Measurements from ENCODE around the gene SLC35F3. TPM values are rescaled to one million over a fixed set of nuclear protein-coding genes. Genes with fewer than 3 reads are reported as not detected.

SLC35F3 gene
- total RNA-seq, 1 donor, result not detected

DNA sequence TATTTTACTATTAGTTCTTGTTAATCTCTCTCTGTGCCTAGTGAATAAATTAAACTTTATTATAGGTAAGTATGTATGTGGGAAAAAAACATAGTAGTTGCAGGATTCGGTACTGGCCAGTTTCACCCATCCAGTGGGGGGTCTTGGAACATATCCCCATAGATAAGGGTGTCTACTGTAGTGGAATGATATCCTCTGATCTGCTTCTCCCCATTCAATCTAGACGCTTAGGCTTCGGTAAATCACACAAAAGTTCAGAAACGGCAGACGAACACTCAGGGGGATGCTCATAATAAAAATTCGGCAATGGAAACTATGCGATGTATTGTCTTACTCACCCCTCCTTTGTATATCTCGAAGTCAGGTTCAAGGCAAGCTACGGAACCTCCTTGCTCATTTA is 235.9 kb downstream of the SLC35F3 start:
- H4K20me1 ChIP-seq (ENCODE audit: insufficient read depth, low read length), result no peaks in the 10 kb centered on the region
- H3K4me2 ChIP-seq (ENCODE audit: insufficient read depth, low read length), result no peak overlapping the region
- no peaks in the 10 kb centered on the region for H3K27me3 ChIP-seq (ENCODE audit: insufficient read depth, low read length)
- H3K79me2 ChIP-seq (ENCODE audit: insufficient read depth, low read length), result no peaks in the 10 kb centered on the region
- H3K4me3 ChIP-seq (ENCODE audit: insufficient read depth, low read length), result no peak overlapping the region
- H3K36me3 ChIP-seq (ENCODE audit: insufficient read depth, low read length), result no peaks in the 10 kb centered on the region
- no peaks in the 10 kb centered on the region for H3K4me1 ChIP-seq (ENCODE audit: insufficient read depth, low read length)
- H3K9me3 ChIP-seq (ENCODE audit: low read depth, low read length), result no peaks in the 10 kb centered on the region
- H2AFZ ChIP-seq (ENCODE audit: low read length), result no peak overlapping the region
- DNase-seq (ENCODE audit: insufficient read length, low spot score, missing footprints), result no peak
- TF ChIP-seq, protein P1, sequence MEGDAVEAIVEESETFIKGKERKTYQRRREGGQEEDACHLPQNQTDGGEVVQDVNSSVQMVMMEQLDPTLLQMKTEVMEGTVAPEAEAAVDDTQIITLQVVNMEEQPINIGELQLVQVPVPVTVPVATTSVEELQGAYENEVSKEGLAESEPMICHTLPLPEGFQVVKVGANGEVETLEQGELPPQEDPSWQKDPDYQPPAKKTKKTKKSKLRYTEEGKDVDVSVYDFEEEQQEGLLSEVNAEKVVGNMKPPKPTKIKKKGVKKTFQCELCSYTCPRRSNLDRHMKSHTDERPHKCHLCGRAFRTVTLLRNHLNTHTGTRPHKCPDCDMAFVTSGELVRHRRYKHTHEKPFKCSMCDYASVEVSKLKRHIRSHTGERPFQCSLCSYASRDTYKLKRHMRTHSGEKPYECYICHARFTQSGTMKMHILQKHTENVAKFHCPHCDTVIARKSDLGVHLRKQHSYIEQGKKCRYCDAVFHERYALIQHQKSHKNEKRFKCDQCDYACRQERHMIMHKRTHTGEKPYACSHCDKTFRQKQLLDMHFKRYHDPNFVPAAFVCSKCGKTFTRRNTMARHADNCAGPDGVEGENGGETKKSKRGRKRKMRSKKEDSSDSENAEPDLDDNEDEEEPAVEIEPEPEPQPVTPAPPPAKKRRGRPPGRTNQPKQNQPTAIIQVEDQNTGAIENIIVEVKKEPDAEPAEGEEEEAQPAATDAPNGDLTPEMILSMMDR (IDR thresholded peaks at IDR 0.05; ENCODE audit: extremely low read depth, low read depth, low read length), result no peak
- H3K27ac ChIP-seq (ENCODE audit: low read depth, low read length), result no peak overlapping the region

DNA sequence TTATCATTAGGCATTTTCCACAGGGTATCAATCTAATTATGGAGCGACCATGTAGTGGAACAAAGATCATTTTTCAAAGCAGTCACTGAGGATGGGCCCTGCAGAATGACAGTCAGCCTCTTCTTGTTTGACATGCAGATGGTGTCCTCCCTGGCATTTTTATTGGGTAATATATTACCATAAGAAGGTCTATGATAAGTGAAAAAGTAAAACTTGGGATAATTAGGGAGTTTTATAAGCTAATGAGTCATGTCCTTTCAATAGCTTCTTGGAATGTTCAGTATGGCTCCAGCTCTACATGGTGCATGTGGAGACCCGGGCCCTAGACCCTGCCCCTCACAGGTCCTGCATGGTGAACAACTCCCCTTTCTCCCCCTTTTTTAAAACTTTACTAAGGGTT is 236.5 kb downstream of the SLC35F3 start:
- TF ChIP-seq, protein P1 (IDR thresholded peaks at IDR 0.05; ENCODE audit: extremely low read depth, low read depth, low read length), result no peak
- Histone ChIP-seq H4K20me1 (ENCODE audit: insufficient read depth, low read length) (no peaks in the 10 kb centered on the region), H3K27me3 (ENCODE audit: insufficient read depth, low read length) (no peaks in the 10 kb centered on the region), H3K4me3 (ENCODE audit: insufficient read depth, low read length) (no peak overlapping the region), H3K4me2 (ENCODE audit: insufficient read depth, low read length) (no peak overlapping the region), H3K79me2 (ENCODE audit: insufficient read depth, low read length) (no peaks in the 10 kb centered on the region), H3K4me1 (ENCODE audit: insufficient read depth, low read length) (no peaks in the 10 kb centered on the region), H2AFZ (ENCODE audit: low read length) (no peak overlapping the region), H3K27ac (ENCODE audit: low read depth, low read length) (no peak overlapping the region), H3K9me3 (ENCODE audit: low read depth, low read length) (no peaks in the 10 kb centered on the region), H3K36me3 (ENCODE audit: insufficient read depth, low read length) (no peaks in the 10 kb centered on the region)
- DNase-seq (ENCODE audit: insufficient read length, low spot score, missing footprints), result no peak

DNA sequence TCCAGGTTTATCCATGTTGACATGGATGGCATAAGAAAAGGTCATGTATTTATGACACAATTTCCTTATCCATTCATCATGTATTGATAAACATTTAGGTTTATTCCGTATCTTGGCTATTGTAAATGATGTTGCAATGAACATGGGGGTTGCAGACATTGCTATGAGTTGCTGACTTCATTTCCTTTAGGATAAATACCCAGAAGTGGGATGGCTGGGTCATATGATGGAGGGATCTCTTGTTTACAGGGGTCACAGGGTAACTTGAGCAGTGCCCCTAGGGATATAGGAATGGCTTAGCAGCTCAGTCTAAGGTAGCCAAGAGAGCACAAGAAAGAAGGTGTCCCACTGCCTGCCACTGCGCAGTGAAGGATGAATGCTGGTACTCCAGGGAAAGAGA is 239.2 kb downstream of the SLC35F3 start:
- Histone ChIP-seq H3K36me3 (ENCODE audit: insufficient read depth, low read length) (no peaks in the 10 kb centered on the region), H2AFZ (ENCODE audit: low read length) (no peak overlapping the region), H3K4me3 (ENCODE audit: insufficient read depth, low read length) (no peak overlapping the region), H3K4me2 (ENCODE audit: insufficient read depth, low read length) (no peak overlapping the region), H3K4me1 (ENCODE audit: insufficient read depth, low read length) (peaks cover under 1% of the 10 kb centered on the region), H3K79me2 (ENCODE audit: insufficient read depth, low read length) (no peaks in the 10 kb centered on the region), H3K27me3 (ENCODE audit: insufficient read depth, low read length) (no peaks in the 10 kb centered on the region), H4K20me1 (ENCODE audit: insufficient read depth, low read length) (no peaks in the 10 kb centered on the region), H3K9me3 (ENCODE audit: low read depth, low read length) (no peaks in the 10 kb centered on the region), H3K27ac (ENCODE audit: low read depth, low read length) (no peak overlapping the region)
- TF ChIP-seq, protein P1 (IDR thresholded peaks at IDR 0.05; ENCODE audit: extremely low read depth, low read depth, low read length), result no peak
- DNase-seq (ENCODE audit: insufficient read length, low spot score, missing footprints), result no peak

DNA sequence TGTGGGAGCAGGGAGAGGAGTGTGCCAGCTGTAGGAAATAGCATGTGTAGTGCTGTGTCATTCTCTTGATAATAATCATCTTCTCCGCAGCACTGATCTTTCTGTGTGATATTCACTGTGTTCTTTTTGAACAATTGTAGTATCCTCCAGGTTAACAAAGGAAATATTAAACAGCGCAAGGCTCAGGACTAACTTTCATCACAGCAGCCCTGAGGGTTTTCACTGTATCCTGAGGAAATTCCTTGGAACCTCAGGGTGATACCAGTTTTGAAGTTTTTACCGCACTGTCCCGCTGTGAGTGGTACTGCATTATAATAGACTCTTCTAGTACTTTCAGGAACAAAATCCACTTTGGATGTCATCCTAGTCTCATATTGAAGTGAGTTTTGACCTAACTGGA is 240.4 kb downstream of the SLC35F3 start:
- Histone ChIP-seq H3K36me3 (ENCODE audit: insufficient read depth, low read length) (no peaks in the 10 kb centered on the region), H3K27me3 (ENCODE audit: insufficient read depth, low read length) (no peaks in the 10 kb centered on the region), H2AFZ (ENCODE audit: low read length) (no peak overlapping the region), H4K20me1 (ENCODE audit: insufficient read depth, low read length) (no peaks in the 10 kb centered on the region), H3K79me2 (ENCODE audit: insufficient read depth, low read length) (no peaks in the 10 kb centered on the region), H3K4me1 (ENCODE audit: insufficient read depth, low read length) (peaks cover 4% of the 10 kb centered on the region), H3K27ac (ENCODE audit: low read depth, low read length) (no peak overlapping the region), H3K4me3 (ENCODE audit: insufficient read depth, low read length) (no peak overlapping the region), H3K4me2 (ENCODE audit: insufficient read depth, low read length) (no peak overlapping the region), H3K9me3 (ENCODE audit: low read depth, low read length) (no peaks in the 10 kb centered on the region)
- TF ChIP-seq, protein P1 (IDR thresholded peaks at IDR 0.05; ENCODE audit: extremely low read depth, low read depth, low read length), result no peak
- no peak for DNase-seq (ENCODE audit: insufficient read length, low spot score, missing footprints)
